ENCODE data around the gene TIPARP.
A peak's percentile ranks its signal among the peaks of the same experiment; 100 is the strongest.

Gene TIPARP

DNA sequence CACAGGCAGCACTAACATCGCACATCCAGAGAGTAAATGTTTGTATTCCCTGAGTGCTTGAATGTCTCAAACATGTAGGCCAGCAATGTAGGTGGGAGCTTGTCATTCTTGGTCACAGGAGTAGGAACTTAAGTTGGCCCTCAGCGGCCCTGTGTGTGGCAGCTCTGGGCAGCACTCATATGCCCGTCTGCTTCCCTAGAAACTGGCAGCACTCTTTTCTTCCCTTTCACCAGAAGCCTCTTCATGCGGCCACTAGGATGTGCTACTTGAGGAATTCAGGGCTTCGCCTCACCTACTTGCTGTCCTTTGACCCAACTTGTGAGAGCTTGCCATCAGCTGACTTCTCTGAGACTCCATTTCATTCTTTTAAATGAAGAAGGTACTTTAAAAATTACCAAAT, 69.5 kb downstream of the TIPARP start:
- DNase-seq, result no peak

- no peak for DNase-seq
These were observed 70.2 kb downstream of the TIPARP start for GRCh38 chr3:156744631-156745030.

DNA sequence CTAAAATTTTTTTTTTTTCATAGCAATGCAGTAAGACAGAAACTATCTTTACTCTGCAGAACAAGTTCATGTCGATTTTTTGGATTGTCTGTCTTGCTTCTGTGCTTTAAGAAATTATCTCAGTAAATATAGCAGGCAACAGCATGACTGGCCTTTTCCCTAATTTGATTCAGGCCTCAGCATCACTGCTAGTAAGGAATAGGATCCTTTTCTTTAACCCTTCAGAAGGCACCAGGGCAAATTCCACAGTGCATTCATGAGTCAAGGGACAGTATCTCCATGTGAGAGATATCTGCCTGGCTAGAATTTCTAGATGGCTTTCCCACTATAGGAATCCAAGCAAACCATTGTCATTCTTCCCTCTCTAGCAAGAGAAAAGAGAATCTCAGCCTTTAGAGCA, 71.4 kb downstream of the TIPARP start:
- no peak for DNase-seq

DNA sequence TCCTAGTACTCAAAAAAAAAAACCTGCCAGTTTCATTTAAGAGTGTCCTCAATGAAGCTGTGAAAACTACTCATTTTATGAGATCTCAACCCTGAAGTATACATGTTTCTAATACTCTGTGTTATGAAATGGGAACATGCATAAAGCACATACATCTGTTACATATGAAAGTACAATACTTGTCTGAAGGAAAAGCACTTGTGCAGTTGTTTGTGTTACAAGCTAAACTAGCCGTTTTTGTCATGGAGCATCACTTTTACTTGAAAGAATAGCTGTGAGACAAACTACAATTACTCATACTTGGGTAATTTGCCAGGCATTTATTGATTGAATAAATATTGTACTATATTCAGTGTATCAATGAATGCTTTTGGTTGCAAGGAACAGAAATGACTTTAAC, 72.7 kb downstream of the TIPARP start:
- DNase-seq, result no peak

DNA sequence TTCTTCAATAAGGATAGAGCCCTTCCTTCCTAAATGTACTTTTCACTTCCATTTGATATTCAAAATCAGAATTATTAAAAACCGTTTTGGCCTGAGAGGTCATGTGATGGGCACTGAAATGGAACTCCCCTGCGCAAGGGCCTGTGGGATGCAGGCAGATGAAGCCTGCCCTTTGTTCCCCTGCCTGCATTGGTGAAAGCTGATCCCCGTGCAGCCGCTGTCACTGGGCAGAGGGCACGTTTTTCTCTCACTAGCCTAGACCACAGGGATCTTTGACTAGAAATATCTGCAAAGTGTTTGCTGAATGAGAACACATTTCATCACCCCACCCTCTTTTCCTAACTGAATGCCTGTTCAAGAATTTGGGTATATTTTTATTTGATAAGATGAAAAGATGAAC, 74.9 kb downstream of the TIPARP start:
- no peak for DNase-seq

DNA sequence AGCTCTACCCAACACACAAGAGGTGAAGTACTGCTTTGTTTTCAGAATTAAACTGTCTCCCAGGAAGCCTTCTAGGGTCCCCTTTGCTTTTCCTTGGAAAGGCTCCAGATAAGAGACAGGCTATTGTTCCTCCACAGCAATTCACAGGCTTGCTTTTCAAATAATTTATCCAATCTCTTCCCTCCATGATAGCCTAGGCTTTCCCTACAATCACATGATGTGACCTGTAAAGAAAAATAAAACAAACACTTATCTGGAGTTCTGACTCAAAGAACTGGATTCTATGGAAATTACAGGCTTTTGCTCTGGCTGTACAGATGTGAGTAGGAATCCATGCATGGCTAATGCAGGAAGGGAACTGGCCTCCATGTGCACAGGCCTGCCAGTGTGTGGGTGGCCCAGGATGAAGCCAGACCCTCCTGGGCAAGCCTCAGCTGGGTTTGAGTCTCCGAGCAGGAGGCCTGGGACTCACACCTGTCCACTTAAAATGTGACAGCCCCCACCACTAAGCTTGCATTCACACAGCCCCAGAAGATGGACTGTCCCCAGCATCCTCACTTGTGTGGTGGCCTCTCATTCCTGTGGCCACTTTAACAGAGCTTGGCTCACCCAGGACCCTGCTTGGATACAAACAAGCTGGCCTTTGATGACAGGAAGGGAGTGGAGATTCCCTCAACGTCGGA, 75.9 kb downstream of the TIPARP start:
- no peak for DNase-seq

- DNase-seq, result peak; percentile 52
These were observed 76.5 kb downstream of the TIPARP start for GRCh38 chr3:156750874-156751245.

- DNase-seq, result peak; percentile 87
These were observed 77.2 kb downstream of the TIPARP start for GRCh38 chr3:156751461-156752025.

Data from HCEC 1CT (cell line).